H9 (cell line): Measurements from ENCODE around the gene SSBP2. TPM values are rescaled to one million over a fixed set of nuclear protein-coding genes. Genes with fewer than 3 reads are reported as not detected.

Source experiments
- DNase-seq: peaks from one replicate; pipeline ENCODE4 v3.0.0-alpha.2; 2017
- H2AFZ ChIP-seq: one replicate; pipeline ENCODE4 v1.6.1; 2013; ENCODE audit warnings: mild to moderate bottlenecking, low read length, control low read depth, moderate library complexity
- H2AK5ac ChIP-seq: 2 replicates; pipeline ENCODE4 v1.6.1; 2013; ENCODE audit warnings: low read length, control low read depth, mixed read lengths; ENCODE audit not compliant: insufficient read length
- H2BK120ac ChIP-seq: one replicate; pipeline ENCODE4 v1.6.1; 2013; ENCODE audit warnings: low read depth, mild to moderate bottlenecking, low read length, control low read depth, inconsistent platforms; ENCODE audit not compliant: poor library complexity, severe bottlenecking
- H2BK12ac ChIP-seq: 2 replicates; pipeline ENCODE4 v1.6.1; 2013; ENCODE audit warnings: low read length, control low read depth, mixed read lengths, low read depth; ENCODE audit not compliant: insufficient read length
- H2BK15ac ChIP-seq: 2 replicates; pipeline ENCODE4 v1.6.1; 2013; ENCODE audit warnings: low read depth, low read length, control low read depth
- H2BK20ac ChIP-seq: one replicate; pipeline ENCODE4 v1.6.1; 2013; ENCODE audit warnings: low read depth, mild to moderate bottlenecking, low read length, control low read depth, inconsistent platforms; ENCODE audit not compliant: poor library complexity, severe bottlenecking
- H2BK5ac ChIP-seq: 2 replicates; pipeline ENCODE4 v1.6.1; 2013; ENCODE audit warnings: low read length, control low read depth, mixed read lengths; ENCODE audit not compliant: insufficient read length
- H3K14ac ChIP-seq: 2 replicates; pipeline ENCODE4 v1.6.1; 2013; ENCODE audit warnings: low read length, control low read depth; ENCODE audit not compliant: insufficient read depth
- H3K18ac ChIP-seq: 2 replicates; pipeline ENCODE4 v1.6.1; 2013; ENCODE audit warnings: low read depth, mild to moderate bottlenecking, mixed read lengths, low read length, control low read depth; ENCODE audit not compliant: insufficient read length
- H3K23ac ChIP-seq: 2 replicates; pipeline ENCODE4 v1.6.1; 2013; ENCODE audit warnings: low read length, control low read depth, mixed read lengths, low read depth; ENCODE audit not compliant: insufficient read length
- H3K23me2 ChIP-seq: 2 replicates; pipeline ENCODE4 v1.6.1; 2013; ENCODE audit warnings: low read depth, mild to moderate bottlenecking, mixed read lengths, low read length, control low read depth; ENCODE audit not compliant: insufficient read length, poor library complexity, severe bottlenecking
- H3K27ac ChIP-seq: 2 replicates; pipeline ENCODE4 v1.5.1; 2013; ENCODE audit warnings: low read length, control low read depth, mixed read lengths, low read depth; ENCODE audit not compliant: insufficient read length
- H3K27me3 ChIP-seq: 2 replicates; pipeline ENCODE4 v1.6.1; 2013; ENCODE audit warnings: low read length, control low read depth, inconsistent platforms; ENCODE audit not compliant: insufficient read depth
- H3K4ac ChIP-seq: 2 replicates; pipeline ENCODE4 v1.6.1; 2013; ENCODE audit warnings: low read depth, mild to moderate bottlenecking, control low read depth, inconsistent platforms, low read length, moderate library complexity
- H3K4me1 ChIP-seq: 2 replicates; pipeline ENCODE4 v1.6.1; 2013; ENCODE audit warnings: low read length, control low read depth, inconsistent platforms; ENCODE audit not compliant: insufficient read depth
- H3K4me2 ChIP-seq: 2 replicates; pipeline ENCODE4 v1.6.1; 2013; ENCODE audit warnings: low read length, control low read depth, mixed read lengths; ENCODE audit not compliant: insufficient read length, insufficient read depth
- H3K56ac ChIP-seq: 2 replicates; pipeline ENCODE4 v1.6.1; 2013; ENCODE audit warnings: low read depth, mild to moderate bottlenecking, mixed read lengths, low read length, control low read depth; ENCODE audit not compliant: insufficient read length
- H3K79me1 ChIP-seq: 2 replicates; pipeline ENCODE4 v1.6.1; 2013; ENCODE audit warnings: low read depth, mild to moderate bottlenecking, moderate library complexity, low read length, control low read depth, inconsistent platforms; ENCODE audit not compliant: insufficient read depth, poor library complexity, severe bottlenecking
- H3K79me2 ChIP-seq: 2 replicates; pipeline ENCODE4 v1.6.1; 2013; ENCODE audit warnings: low read length, control low read depth, inconsistent platforms; ENCODE audit not compliant: insufficient read depth
- H3K9ac ChIP-seq: 2 replicates; pipeline ENCODE4 v1.6.1; 2013; ENCODE audit warnings: low read length, control low read depth, mixed read lengths; ENCODE audit not compliant: insufficient read length; ENCODE audit errors: extremely low read depth
- H3K9me3 ChIP-seq: one replicate; pipeline ENCODE4 v1.6.1; 2013; ENCODE audit warnings: low read depth, low read length, inconsistent platforms; ENCODE audit not compliant: control insufficient read depth
- H3T11ph ChIP-seq: one replicate; pipeline ENCODE4 v1.6.1; 2013; ENCODE audit warnings: mild to moderate bottlenecking, low read length, control low read depth, inconsistent platforms
- H4K20me1 ChIP-seq: one replicate; pipeline ENCODE4 v1.6.1; 2013; ENCODE audit not compliant: control insufficient read depth, insufficient read length, insufficient read depth
- H4K5ac ChIP-seq: 2 replicates; pipeline ENCODE4 v1.6.1; 2013; ENCODE audit warnings: low read depth, mild to moderate bottlenecking, mixed read lengths, low read length, control low read depth; ENCODE audit not compliant: insufficient read length
- H4K8ac ChIP-seq: replicated peaks from 2 replicates; pipeline ENCODE4 v1.6.1; 2013; ENCODE audit warnings: low read length, control low read depth, mixed read lengths, low read depth; ENCODE audit not compliant: insufficient read length
- H4K91ac ChIP-seq: 2 replicates; pipeline ENCODE4 v1.6.1; 2013; ENCODE audit warnings: low read depth, mild to moderate bottlenecking, moderate library complexity, mixed read lengths, low read length, control low read depth; ENCODE audit not compliant: insufficient read length
- H3K27ac Mint-ChIP-seq, 3 experiments: 2 replicates in 2 of 3; 3 replicates in 1 of 3; pipeline ENCODE4 v1.8.0; 2020 to 2021; ENCODE audit warnings: mixed read lengths in 3 of 3, mild to moderate bottlenecking in 1 of 3, moderate library complexity in 1 of 3
- H3K27me3 Mint-ChIP-seq: 2 replicates; pipeline ENCODE4 v1.8.0; 2021; ENCODE audit warnings: low read depth, mild to moderate bottlenecking, moderate library complexity, mixed read lengths
- H3K36me3 Mint-ChIP-seq, 3 experiments: 2 replicates in 2 of 3; 3 replicates in 1 of 3; pipeline ENCODE4 v1.8.0; 2020 to 2021; ENCODE audit warnings: low read depth in 3 of 3, mixed read lengths in 3 of 3; ENCODE audit not compliant: insufficient read depth in 1 of 3
- H3K4me1 Mint-ChIP-seq, 2 experiments: 2 replicates each; pipeline ENCODE4 v1.8.0; 2020; ENCODE audit warnings: mixed read lengths in 2 of 2
- H3K4me3 Mint-ChIP-seq, 2 experiments: 2 replicates in 1 of 2; 3 replicates in 1 of 2; pipeline ENCODE4 v1.8.0; 2020 to 2021; ENCODE audit warnings: mild to moderate bottlenecking in 2 of 2, mixed read lengths in 2 of 2, moderate library complexity in 1 of 2
- H3K9me3 Mint-ChIP-seq, 2 experiments: 2 replicates in 1 of 2; 3 replicates in 1 of 2; pipeline ENCODE4 v1.8.0; 2020; ENCODE audit warnings: mild to moderate bottlenecking in 2 of 2, mixed read lengths in 2 of 2, moderate library complexity in 1 of 2
- WGBS: extraction: QIAGEN DNeasy Blood & Tissue Kit; methylation state at CpG from one replicate; pipeline ENCODE4 v1.1.7; 2013; ENCODE audit warnings: missing lambda C conversion rate, low lambda C conversion rate, mixed read lengths; ENCODE audit not compliant: insufficient read length; ENCODE audit errors: extremely low coverage; 5-methylcytosine and 5-hydroxymethylcytosine counted together
- total RNA-seq: library from RNA; stranded (reverse); gene quantifications from 2 replicates; pipeline ENCODE4 v1.2.1, GENCODE V29; 2021
- TF ChIP-seq, protein P1 (sequence below): fragments of 200-600 bp; sonication (generic); conservative IDR thresholded peaks from 3 replicates; pipeline ENCODE4 v1.8.0; 2021; ENCODE audit warnings: antibody characterized with exemption, mild to moderate bottlenecking

Gene SSBP2
- total RNA-seq, 1 experiment from 2014 or later = 35.6 TPM

GRCh38 chr5:81400375-81400774, 350.5 kb downstream of the SSBP2 start:
- no peak overlapping the region for H3K14ac ChIP-seq
- no peak overlapping the region for H3K23ac ChIP-seq
- H3K4me1 ChIP-seq = no peaks in the 10 kb centered on the region
- no peak overlapping the region for H2BK20ac ChIP-seq
- H2BK5ac ChIP-seq = no peak overlapping the region
- H3K23me2 ChIP-seq = no peaks in the 10 kb centered on the region
- no peak for DNase-seq
- TF ChIP-seq, protein P1, sequence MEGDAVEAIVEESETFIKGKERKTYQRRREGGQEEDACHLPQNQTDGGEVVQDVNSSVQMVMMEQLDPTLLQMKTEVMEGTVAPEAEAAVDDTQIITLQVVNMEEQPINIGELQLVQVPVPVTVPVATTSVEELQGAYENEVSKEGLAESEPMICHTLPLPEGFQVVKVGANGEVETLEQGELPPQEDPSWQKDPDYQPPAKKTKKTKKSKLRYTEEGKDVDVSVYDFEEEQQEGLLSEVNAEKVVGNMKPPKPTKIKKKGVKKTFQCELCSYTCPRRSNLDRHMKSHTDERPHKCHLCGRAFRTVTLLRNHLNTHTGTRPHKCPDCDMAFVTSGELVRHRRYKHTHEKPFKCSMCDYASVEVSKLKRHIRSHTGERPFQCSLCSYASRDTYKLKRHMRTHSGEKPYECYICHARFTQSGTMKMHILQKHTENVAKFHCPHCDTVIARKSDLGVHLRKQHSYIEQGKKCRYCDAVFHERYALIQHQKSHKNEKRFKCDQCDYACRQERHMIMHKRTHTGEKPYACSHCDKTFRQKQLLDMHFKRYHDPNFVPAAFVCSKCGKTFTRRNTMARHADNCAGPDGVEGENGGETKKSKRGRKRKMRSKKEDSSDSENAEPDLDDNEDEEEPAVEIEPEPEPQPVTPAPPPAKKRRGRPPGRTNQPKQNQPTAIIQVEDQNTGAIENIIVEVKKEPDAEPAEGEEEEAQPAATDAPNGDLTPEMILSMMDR = no peak
- H3K27ac ChIP-seq = no peak overlapping the region
- H4K91ac ChIP-seq = no peak overlapping the region
- no peaks in the 10 kb centered on the region; a peak in 2 of 7 replicates for H3K36me3 Mint-ChIP-seq
- no peaks in the 10 kb centered on the region for H3K4me1 Mint-ChIP-seq
- no peak overlapping the region for H4K8ac ChIP-seq
- no peaks in the 10 kb centered on the region for H3K79me1 ChIP-seq
- H3K4me3 Mint-ChIP-seq = no peak overlapping the region
- no CpG with 5 or more reads among the region's 2 CpGs for WGBS
- no peak overlapping the region for H3K9ac ChIP-seq
- no peak overlapping the region for H2BK12ac ChIP-seq
- no peak overlapping the region for H2BK15ac ChIP-seq
- H3K18ac ChIP-seq = no peak overlapping the region
- no peaks in the 10 kb centered on the region for H3K79me2 ChIP-seq
- H2AK5ac ChIP-seq = no peak overlapping the region
- H4K20me1 ChIP-seq = no peaks in the 10 kb centered on the region
- no peak overlapping the region for H3K56ac ChIP-seq
- H3K4me2 ChIP-seq = no peak overlapping the region
- H3K27me3 Mint-ChIP-seq = peaks cover 13% of the 10 kb centered on the region
- no peaks in the 10 kb centered on the region for H3K9me3 ChIP-seq
- no peaks in the 10 kb centered on the region for H3K27me3 ChIP-seq
- H3K4ac ChIP-seq = no peak overlapping the region
- no peak overlapping the region for H4K5ac ChIP-seq
- no peak overlapping the region for H3K27ac Mint-ChIP-seq
- H3T11ph ChIP-seq = no peak overlapping the region
- H3K9me3 Mint-ChIP-seq = no peaks in the 10 kb centered on the region; a peak in 1 of 5 replicates
- H2BK120ac ChIP-seq = no peak overlapping the region
- H2AFZ ChIP-seq = no peak overlapping the region
